SKM-1 (cell line): Measurements from ENCODE around the gene AKR7A2.

ENCODE experiments used
- DNase-seq: peaks from one replicate; lab custom pipeline; 2025; ENCODE audit not compliant: unreplicated experiment; lab: John Stamatoyannopoulos, UW

Gene AKR7A2

DNA sequence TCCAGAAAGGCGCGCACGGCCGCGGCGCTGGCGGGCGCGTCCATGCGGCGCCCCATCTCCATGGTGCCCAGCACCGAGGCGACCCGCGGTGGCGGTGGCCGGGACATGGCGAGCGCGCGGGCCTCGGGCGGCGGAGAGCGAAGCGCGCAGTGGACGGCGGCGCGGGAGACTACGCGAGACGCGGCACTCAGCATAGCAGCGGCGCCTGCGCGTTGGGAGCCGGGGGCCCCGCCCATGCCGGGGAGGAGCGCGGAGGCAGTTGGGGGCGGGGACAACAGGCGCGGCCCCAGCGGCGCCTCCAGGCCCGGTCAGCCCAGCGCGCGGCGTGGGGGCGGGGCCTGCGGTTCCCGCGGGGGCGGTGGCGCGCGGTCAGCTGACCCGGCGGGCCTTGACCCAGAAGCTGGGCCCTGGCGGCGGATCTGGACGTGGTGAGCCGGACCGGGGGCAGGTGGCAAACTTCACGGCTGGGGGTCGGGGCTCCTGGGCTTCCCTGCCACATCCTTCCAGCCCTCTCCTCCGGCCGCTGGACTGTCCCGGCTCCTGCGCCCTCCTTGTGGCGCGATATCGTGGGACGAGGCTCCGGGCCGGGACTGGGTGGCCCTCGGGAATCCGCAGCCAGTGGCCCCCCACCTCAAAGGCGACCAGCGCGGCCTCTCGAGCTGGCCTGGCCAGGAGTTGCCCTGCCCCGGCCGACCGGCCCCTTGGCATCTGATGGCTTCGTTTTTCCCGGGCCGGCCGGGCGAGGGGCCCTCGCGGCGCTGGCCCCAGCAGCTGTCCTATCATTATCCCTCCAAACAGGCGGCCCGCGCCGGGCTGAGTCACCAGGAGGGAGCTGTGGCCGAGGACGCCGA, at the start of gene AKR7A2, which contains the start of gene SLC66A1:
Gene AKR7A2, minus strand, starts transcription at position 214 of the 851 bp plus-strand sequence. Its CDS starts 20 bp downstream, at position 194.
Gene SLC66A1, plus strand, starts transcription at position 396 of the 851 bp plus-strand sequence. CDS start 5,352 bp downstream, outside the sequence.
- peak; percentile 66 for DNase-seq

DNA sequence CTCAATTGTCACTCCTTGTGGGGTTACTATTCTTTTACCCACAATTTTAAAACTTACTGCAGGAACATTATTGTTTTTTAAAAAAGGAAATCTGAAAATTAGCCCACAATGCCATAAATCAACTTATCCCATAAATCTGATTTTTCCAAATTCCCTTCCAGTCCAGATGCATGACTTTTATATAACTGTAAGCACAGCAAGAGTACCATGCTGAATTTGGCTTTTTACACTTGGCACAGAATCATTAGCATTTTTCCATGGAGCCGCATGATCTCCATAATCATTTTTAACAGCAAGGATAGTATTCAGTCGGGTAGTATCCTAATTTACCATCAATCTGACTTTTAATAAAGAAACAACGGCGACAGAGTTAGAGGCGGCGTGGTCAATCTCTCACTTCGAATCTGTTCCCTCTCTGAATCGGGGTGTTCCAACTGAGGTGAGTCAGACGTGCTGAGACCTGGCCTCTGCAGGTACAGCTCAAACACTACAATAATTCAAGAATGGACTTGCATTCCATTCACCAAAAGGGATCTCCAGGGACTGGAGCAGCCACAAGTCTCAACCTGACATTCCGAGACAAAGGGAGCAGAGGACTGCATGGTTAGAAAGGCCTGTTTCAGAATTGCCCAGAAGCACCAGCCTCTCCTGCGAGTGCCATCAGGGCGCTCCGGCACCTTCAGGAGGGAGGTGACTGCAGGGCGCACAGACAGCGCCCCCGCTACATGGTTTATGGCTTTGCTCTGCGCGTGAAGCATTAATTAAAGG, 49.1 kb upstream of the AKR7A2 start:
- no peak for DNase-seq

DNA sequence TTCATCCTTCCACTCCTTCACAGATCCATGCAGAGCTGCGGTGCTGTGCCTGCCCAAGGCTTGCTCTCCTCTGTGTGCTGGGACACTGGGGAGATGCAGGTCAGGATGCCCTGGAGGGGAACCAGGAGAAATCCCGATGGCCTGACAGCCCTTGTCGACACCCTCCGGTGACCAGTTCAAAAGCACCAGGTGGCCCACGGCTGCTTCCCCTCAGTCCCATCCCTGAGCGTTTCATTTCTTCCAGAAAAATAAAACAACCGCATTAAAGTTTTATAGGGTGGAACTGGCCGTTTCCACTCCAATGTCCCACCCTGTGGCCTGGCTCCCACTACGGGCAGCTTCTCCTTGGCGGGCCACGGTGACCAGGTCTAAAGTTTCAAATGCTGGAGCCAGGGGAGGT, 48.5 kb upstream of the AKR7A2 start:
- DNase-seq: no peak

DNA sequence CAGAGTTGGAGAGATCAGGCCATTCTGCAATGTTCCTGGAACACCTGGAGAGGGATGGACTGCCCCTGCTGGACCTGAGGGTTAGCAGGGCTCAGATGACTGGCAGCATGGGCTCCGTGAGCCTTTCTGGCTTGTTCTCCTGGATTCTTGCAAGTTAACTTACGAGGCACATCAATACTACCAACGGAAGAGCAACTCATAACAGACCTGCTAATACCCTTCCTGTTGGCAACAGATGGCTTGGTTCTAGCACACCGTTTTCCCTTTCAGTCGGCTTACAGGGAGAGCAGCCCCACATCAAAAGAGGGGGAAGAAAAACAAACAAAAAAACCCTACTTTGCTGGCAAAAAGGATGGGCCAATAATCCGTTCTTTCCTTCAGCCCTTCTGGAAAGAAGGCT, 48.1 kb upstream of the AKR7A2 start:
- DNase-seq: no peak

DNA sequence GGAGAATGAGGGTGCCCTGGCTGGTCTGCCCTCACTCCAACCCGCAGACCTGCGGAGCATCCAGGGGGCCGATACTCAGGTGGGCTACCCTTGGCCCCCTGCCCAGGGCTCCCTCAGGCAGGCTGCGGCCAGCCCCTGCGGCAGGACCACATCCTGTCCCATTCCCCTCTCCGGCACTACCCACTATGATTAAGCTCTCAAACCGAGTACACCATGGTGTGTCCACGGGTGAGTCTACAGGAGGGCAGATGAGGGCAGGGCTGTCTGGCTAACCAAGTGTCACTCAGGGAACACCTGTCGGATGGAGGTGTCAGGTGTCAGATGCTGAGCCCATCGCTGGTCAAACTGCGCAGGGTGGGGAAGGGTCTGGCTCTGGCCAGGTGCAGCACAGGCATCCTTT, 47.4 kb upstream of the AKR7A2 start:
- no peak for DNase-seq

DNA sequence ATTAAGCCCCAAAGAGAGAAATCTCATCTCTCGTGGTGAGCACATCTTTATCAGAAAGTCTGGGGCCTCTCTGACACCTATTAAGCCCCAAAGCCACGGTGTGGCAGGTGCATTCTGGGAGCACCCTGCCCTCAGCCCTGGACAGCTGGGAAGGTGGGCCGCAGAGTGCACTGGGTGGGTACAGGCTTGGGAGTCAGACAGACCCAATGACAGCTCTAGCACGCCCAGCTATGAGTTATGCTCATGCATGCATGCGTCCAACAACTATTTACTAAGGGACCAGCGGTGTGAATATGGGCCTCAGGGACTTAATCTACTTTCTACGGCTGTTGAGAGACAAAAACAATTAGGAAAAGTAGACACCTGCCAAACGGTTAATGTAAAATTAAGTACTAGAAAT, 46.8 kb upstream of the AKR7A2 start:
- no peak for DNase-seq

DNA sequence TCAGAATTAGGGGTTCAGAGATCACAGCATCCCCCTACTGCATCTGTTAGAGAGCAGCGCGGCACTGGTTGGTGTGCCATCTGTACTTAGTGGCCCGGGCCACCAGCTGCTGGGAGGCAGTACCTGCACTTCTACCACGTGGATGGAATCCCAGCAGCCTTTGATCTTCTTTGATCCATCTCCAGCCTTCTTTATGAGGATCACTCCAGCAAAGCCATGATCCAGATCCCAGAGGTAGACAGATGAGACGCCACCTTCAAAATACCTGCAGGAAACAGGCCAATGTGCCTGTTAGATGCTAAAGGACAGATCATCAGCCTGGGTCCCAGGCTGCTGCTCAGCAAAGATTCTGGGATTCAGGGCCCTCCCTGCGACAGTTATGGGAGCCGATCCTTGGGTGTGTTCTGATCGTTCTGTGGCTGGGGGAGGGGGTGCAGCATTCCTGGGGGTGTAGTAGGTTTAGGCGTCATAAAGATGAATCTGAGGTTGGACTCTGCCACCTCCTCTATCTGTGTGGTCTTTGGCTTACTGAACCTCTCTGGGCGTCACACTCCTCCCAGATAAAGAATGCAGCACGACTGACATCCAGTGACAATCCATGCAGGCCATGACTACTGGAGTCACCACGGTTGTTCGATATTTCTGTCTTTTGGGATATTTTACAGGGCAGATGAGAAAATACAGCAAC, 45.5 kb upstream of the AKR7A2 start:
- DNase-seq: no peak

DNA sequence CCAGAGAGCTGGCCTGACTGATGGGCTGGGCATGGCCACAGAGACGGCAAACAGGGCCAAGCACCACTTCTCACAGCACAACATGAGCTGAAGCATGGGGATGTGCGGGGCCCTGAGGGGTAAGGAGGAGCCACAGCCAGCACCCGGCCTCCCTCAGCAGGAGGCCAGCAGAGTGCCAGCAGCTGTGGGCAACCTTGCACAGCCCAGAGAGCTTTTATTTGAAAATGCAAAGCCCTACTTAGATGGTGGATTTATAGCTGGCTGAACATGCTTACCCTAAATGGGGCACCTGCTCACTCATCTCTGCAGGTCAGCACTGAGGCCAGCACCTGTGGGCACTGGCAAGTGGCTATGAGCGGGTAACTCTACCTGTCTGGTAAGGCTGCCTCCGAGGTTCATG, 44.3 kb upstream of the AKR7A2 start:
- DNase-seq: no peak

DNA sequence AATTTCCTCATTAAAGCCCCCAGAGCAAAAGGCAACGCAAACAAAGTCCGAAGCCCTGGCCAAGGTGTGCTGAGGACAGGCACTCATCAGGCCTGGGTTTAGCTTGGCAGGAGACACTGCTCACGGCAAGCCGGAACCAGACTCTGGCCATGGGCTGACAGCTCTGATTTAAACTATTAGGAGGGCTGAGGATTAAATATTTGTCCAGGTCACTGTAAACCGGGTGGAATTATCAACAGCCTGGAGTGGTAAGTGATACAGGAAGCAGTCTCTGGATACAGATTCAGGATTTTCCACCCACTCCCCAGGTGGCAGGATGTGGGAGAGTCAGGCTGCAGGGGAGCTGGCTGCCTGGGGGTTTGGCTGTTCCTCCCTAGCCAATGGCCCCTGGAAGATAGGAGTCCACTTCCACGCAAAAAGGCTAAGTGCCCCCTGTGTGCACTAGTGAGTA, 42.6 kb upstream of the AKR7A2 start:
- DNase-seq: no peak

DNA sequence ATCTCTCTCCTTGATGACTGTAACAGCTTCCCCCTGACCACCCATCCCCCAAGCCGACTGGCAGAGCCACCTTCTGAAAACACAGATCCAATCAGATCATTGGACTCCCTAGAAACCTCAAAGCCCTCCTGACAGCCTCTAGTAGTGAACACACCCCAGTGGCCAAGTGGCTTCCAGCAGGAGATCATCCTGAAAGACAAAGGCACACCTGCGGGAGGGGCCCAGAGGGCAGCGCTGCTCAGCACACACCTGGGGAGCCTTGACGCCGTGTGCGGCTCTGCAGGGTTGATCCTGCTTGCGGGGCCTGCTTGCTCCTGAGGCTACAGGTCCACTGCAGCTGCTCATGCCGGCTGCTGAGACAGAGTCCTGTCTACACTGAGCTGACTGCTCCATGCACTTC, 41.7 kb upstream of the AKR7A2 start:
- DNase-seq: no peak

DNA sequence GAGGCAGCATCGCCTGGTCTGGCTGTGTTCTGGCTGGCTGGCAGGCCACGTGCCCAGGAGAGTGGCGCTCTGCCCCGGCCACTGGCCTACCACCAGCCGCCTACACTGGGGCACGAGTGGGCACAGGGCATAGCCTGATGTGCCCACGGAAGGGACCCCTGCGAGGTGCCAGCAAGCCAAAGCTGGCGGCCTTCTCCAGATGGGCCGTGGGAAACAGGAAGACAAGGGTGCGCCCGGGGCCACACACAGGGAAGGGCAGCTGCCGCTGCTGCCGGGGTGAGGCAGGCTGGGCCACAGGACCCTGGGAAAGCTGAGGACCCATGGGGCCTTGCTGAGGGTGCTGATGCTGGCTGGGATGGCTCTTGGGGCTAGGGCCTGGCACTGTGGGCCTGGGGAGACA, 40.9 kb upstream of the AKR7A2 start:
- DNase-seq: no peak

DNA sequence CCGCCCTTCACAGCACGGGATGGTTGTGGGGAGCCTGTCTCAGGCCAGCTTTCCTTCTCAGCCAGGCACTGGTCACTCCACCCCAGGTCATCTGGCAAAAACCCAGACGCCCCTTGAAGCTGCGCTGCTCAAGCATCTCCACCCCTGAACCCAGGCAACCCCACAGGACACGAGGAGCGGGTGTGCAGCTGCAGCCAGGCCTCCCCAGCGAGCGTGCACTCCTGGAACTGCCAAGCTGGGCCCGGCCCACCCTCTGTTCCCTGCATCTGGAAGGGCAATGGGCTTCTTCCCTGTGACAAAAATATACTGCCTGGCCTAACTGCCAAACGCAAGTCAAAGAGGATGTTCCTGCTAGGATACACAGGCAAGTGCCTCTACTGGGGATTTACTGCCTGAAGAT, 39.9 kb upstream of the AKR7A2 start:
- DNase-seq: no peak

DNA sequence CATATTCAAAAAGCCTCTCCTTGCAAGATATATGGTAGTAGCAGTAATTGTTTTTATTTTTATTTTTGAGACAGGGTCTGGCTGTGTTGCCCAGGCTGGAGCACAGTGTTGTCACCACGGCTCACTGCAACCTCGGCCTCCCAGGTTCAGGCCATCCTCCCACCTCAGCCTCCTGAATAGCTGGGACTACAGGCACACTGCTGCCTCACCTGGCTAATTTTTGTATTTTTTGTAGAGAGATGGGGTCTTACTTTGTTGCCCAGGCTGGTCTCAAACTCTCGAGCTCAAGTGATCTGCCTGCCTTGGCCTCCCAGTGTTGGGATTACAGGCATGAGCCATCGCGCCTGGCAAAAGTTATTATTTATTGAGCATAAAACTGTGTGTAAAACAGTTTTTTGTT, 38.6 kb upstream of the AKR7A2 start:
- no peak for DNase-seq

DNA sequence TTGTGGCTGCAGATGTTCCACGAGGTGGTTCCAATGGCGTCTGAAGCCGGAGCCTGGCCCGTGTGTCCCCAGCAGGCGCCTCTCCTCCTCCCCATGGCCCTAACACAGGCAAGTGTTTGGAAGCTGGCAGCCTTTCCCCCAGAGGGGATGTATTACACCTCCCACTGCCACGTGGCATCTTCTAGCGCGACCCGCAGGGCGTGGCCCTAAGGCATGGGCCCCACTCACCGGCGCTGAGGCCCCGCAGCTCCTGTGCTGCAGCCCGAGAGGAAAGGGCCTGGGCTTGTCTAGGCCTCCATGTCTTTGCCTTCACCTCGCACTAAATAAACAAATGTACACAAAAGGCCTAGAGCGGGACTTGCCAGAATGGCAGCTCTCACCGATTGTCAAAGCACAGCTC, 38.1 kb upstream of the AKR7A2 start:
- no peak for DNase-seq

DNA sequence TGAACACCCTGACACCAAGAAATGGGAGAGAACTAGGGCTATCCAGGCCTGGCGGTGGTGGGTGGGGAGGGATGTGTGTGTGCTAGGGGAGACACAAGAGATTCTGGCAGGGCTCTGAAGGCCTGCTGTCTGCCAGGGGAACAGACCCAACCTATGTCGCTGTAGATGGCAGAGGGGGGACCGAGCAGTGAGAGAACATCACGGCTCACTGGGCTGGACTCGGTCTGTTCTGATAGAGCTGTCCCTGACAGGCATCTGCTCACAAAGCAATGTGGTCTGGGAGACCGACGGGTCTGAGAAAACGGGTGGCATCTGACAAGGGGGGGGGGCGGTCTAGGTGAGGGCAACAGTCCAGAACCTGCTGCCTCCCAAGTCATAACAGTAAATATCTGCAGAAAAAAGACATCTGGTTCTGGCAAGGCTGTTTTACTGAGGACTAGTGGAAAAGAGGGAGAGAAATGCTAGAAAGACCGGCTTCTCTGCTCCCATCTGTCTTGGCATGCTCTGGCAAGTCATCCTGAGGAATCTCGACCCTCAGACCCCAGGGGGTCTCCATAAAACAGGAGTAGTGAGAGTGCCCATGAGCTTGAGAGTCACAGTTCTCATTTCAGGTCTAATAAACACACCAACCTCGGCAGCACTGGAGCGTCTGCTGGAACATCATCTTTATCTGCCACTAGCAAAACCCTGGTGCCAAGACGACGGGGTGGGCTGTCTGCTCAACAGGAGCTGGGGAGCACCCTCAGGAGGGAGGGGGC, 36.7 kb upstream of the AKR7A2 start:
- DNase-seq: no peak

DNA sequence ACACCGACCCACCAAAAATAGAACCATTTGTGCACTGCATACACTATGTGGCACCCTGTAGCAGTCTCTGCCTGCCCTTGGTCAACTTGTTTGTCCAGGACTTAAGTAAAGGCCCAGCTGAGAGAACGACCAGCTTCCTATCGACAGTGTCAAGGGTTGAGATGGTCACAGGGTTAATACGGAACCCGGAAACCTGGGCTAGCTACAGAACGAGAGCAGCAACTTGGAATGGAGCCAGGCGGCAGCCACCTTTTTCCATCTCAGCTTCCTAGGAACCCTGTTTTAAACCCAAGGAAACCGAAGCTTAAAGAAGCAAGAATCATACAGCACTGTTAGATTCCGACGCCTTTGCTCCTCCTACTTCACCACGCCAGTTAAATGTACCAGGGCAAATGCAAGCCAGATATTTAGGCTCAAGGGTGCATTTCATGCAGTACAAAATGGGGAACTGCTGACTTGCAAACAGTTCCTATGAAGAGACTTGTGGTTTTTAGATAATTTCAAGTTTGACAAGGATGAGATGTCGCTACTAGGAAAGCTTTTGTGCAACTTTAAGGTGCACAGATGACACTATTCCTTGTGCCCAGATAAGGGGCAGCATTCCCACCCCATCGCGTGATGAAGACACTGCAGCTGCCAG, 35.7 kb upstream of the AKR7A2 start:
- DNase-seq: no peak

DNA sequence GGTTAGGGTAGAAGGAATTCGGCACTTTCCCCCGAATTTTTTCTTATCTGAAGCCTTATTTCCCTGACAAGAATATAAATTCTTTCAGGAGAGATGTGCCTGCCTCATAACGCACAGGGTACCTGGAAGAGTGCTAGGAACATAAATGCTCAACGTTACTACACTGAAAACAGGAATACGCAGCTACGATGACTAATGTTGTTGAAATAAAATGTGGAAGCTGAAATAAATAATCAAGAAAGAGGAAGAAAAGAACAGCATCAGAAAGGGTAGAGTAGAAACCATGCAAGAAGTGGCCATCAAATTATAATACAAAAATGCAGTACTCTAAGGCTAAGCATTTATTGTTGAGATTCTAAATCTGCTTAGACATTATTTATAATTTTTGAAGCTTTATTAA, 34.1 kb upstream of the AKR7A2 start:
- DNase-seq: no peak

DNA sequence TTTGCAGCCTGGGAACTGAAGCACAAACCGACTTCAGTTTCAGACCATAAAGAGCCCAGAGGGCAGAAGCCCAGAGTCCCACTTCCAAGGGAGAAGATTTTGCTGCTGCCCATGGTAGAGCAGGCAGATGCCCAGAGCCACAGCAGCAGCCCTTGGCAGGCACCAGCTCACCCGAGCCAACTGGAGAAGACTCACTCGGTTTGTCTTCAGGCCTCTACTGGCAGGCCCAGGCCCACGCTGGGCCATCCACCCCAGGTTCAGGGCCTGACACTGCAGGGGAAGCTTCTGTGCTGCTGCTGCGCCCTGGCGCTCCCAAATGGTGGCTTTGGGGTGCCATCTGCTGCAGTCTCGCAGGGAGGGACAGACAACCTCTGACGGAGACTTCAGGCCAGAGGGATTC, 33.4 kb upstream of the AKR7A2 start:
- no peak for DNase-seq

DNA sequence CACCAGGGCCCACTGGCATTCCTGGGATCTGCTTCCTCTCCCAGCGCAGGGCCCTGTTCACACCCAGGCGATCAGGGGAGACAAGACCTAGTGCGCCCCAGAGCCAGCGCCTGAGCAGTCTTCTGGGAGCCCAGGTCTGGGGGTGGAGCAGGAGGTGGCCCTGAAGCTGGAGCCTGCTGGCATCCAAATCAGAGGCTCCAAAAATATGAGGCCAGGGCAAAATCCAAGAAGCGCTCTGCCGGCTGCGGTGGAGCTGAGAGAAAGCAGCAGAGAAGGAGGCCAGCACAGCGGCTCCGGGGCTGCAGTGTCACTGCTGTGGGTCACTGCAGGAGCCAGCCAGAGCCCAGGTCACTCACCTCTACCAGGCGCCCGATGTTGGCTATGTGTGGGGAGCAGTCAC, 32.9 kb upstream of the AKR7A2 start:
- DNase-seq: no peak

DNA sequence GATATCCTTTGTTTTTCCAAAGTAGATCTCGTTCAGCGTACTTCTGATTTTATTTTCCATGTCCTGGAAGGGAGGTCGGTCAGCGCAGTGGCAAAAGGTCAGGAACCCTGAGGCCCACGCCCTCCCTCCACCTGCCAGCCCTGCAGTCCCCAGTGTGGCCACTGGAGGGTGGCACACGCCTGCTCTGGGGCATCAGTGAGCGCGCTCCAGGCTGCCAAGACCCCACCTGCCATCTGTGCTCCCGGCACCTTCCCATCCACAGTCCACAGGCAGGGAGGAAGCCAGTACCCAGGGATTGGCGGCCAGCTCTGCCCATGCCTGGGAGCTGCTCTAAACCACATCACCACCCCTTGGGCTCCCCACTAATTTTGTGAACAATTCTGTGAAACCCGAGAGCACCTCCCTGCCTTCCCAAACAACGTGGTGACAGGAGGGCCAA, 32.4 kb upstream of the AKR7A2 start:
- DNase-seq: no peak
